Measurements from ENCODE around the gene PIK3R5.
A peak's percentile ranks its signal among the peaks of the same experiment; 100 is the strongest.
"Not testable (repeated sequence)": the region's sequence is repeated elsewhere in the genome, so short reads cannot be mapped to it uniquely, and the experiment has no call there.

Gene PIK3R5

GRCh38 chr17:8859027-8859803 lies 106.3 kb downstream of the PIK3R5 start:
- DNase-seq (ENCODE audit: low spot score), result peak; percentile 19

GRCh38 chr17:8857919-8858318 lies 107.6 kb downstream of the PIK3R5 start:
- no peak for DNase-seq (ENCODE audit: low spot score)

GRCh38 chr17:8856869-8857575 lies 108.5 kb downstream of the PIK3R5 start:
- no peak for DNase-seq (ENCODE audit: low spot score)

- DNase-seq (ENCODE audit: low spot score), result not testable (repeated sequence)
These were observed 109.3 kb downstream of the PIK3R5 start for GRCh38 chr17:8856205-8856603.

GRCh38 chr17:8855477-8856204 lies 109.9 kb downstream of the PIK3R5 start:
- DNase-seq (ENCODE audit: low spot score), result no peak

GRCh38 chr17:8851600-8851999 lies 113.9 kb downstream of the PIK3R5 start:
- no peak for DNase-seq (ENCODE audit: low spot score)

GRCh38 chr17:8849311-8850041 lies 116.0 kb downstream of the PIK3R5 start:
- DNase-seq (ENCODE audit: low spot score), result no peak

GRCh38 chr17:8847891-8848290 lies 117.6 kb downstream of the PIK3R5 start:
- no peak for DNase-seq (ENCODE audit: low spot score)

GRCh38 chr17:8846768-8847211 lies 118.7 kb downstream of the PIK3R5 start:
- DNase-seq (ENCODE audit: low spot score), result peak; percentile 46

- no peak for DNase-seq (ENCODE audit: low spot score)
These were observed 121.0 kb downstream of the PIK3R5 start for GRCh38 chr17:8844229-8845218.

GRCh38 chr17:8843344-8843743 lies 122.2 kb downstream of the PIK3R5 start:
- no peak for DNase-seq (ENCODE audit: low spot score)

- DNase-seq (ENCODE audit: low spot score), result no peak
These were observed 123.7 kb downstream of the PIK3R5 start for GRCh38 chr17:8841844-8842243.

- DNase-seq (ENCODE audit: low spot score), result no peak
These were observed 126.0 kb downstream of the PIK3R5 start for GRCh38 chr17:8839410-8839935.

GRCh38 chr17:8838551-8839095 lies 126.9 kb downstream of the PIK3R5 start:
- DNase-seq (ENCODE audit: low spot score), result no peak

- DNase-seq (ENCODE audit: low spot score), result no peak
These were observed 127.9 kb downstream of the PIK3R5 start for GRCh38 chr17:8837563-8838075.

- DNase-seq (ENCODE audit: low spot score), result no peak
These were observed 128.5 kb downstream of the PIK3R5 start for GRCh38 chr17:8836821-8837562.

GRCh38 chr17:8835631-8836364 lies 129.7 kb downstream of the PIK3R5 start:
- no peak for DNase-seq (ENCODE audit: low spot score)

GRCh38 chr17:8835106-8835505 lies 130.4 kb downstream of the PIK3R5 start:
- DNase-seq (ENCODE audit: low spot score), result no peak
